ENCODE measurements around the gene WDR70. TPM values are rescaled to one million over a fixed set of nuclear protein-coding genes. Genes with fewer than 3 reads are reported as not detected.

The WDR70 gene
- total RNA-seq, 4 donors from 2014 or later: 24.7 to 200 (median 29.9) TPM

DNA sequence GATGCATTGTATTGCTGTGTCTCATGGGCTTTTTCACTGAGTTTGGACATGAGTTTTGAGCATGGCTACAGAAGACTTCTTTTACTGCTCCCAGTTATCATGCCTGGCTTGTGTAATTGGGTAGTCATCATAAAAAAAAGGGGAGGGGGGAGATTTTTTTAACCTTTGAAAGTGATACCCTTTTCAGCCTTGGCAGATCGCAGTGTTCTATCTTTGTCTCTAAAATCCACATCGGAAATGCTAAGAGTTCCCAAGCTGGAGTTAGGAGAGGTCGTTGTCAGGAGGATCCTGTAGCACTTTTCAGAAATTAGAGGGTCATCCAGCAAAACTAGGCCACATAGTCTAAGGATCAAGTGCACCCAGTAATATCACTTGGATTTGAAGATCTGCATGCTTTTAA is 188.4 kb downstream of the WDR70 start:
- H3K4me1 ChIP-seq: peaks cover 0 to 23% (median 3%) of the 10 kb centered on the region in 4 donors
- peak overlapping the region in 3 of 4 donors; percentile 20 to 62 (median 56) for H3K27ac ChIP-seq
- H3K27me3 ChIP-seq: no peaks in the 10 kb centered on the region
- in situ Hi-C loops (cut with MboI; ENCODE audit: low pct_ligation_motif_present in 1 of 4, low pct_unique_long_range_greater_than_20kb in 1 of 4, low sequenced_read_pairs in 3 of 4) (loop anchor here in 1 of 4 donors (25.0 kb wide), 1 partner anchor 155 kb away; no protein-coding TSS in a partner anchor), intact Hi-C loops (cut with DNase I; ENCODE audit: low total_unique reads) (no loop called here)
- H3K36me3 ChIP-seq: peaks cover 0 to 3% (median 0%) of the 10 kb centered on the region in 4 donors
- DNase-seq: no peak
- H3K4me3 ChIP-seq: no peak overlapping the region
- TF ChIP-seq EP300 (IDR thresholded peaks at IDR 0.05; ENCODE audit: low read depth) (no peak), POLR2A (IDR thresholded peaks at IDR 0.05) (no peak), POLR2AphosphoS5 (IDR thresholded peaks at IDR 0.05) (no peak)
- TF ChIP-seq, protein P1, sequence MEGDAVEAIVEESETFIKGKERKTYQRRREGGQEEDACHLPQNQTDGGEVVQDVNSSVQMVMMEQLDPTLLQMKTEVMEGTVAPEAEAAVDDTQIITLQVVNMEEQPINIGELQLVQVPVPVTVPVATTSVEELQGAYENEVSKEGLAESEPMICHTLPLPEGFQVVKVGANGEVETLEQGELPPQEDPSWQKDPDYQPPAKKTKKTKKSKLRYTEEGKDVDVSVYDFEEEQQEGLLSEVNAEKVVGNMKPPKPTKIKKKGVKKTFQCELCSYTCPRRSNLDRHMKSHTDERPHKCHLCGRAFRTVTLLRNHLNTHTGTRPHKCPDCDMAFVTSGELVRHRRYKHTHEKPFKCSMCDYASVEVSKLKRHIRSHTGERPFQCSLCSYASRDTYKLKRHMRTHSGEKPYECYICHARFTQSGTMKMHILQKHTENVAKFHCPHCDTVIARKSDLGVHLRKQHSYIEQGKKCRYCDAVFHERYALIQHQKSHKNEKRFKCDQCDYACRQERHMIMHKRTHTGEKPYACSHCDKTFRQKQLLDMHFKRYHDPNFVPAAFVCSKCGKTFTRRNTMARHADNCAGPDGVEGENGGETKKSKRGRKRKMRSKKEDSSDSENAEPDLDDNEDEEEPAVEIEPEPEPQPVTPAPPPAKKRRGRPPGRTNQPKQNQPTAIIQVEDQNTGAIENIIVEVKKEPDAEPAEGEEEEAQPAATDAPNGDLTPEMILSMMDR (IDR thresholded peaks at IDR 0.05): no peak
- WGBS, 2 donors (ENCODE audit: low coverage in 1 of 2): 78 to 84% methylated on average over 3 of the region's 3 CpGs
- H3K9me3 ChIP-seq: no peaks in the 10 kb centered on the region

DNA sequence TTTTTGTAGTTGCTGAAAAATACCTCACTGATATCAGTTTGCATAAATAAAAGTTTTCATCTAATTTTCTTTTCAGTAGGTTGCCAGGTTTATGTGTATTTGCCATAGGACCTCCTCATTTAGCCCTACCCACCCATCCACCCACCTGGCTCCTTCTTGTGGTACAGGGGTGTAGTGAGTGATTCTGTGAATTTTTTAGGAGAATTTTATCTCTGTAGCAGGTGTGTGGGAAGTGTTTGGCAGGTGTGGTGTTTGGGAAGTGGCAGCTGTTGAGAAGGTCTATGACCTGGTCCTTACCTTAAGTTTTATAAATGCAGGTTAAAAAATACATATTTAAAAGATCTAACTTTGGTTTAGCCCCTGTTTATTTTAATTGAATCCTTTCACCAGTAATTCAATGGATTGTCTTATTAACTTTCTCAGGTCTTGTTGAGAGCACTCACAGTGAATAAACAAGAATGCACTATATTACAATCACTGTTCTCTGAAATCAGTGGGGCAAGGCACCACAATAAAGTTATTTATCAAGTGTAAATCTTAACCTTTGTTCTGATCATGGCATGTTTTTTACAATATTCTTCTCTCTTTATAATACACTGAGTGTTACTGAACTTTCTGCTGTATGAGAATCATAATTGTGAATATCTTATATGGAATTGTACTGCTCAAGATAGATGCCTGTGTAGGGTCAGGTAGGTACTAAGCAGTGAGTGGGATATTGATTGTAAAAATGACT is 189.1 kb downstream of the WDR70 start:
- H3K9me3 ChIP-seq: no peaks in the 10 kb centered on the region
- intact Hi-C loops (cut with DNase I; ENCODE audit: low total_unique reads) (no loop called here), in situ Hi-C loops (cut with MboI; ENCODE audit: low pct_ligation_motif_present in 1 of 4, low pct_unique_long_range_greater_than_20kb in 1 of 4, low sequenced_read_pairs in 3 of 4) (loop anchor here in 1 of 4 donors (25.0 kb wide), 1 partner anchor 156 kb away; no protein-coding TSS in a partner anchor)
- peak overlapping the region; percentile 19 to 62 (median 38) for H3K27ac ChIP-seq
- H3K36me3 ChIP-seq: peaks cover 0 to 3% (median 0%) of the 10 kb centered on the region in 4 donors
- H3K4me3 ChIP-seq: no peak overlapping the region
- TF ChIP-seq EP300 (IDR thresholded peaks at IDR 0.05; ENCODE audit: low read depth) (no peak), POLR2A (IDR thresholded peaks at IDR 0.05) (no peak), POLR2AphosphoS5 (IDR thresholded peaks at IDR 0.05) (no peak)
- TF ChIP-seq, protein P1 (IDR thresholded peaks at IDR 0.05): no peak
- no peak for DNase-seq
- H3K27me3 ChIP-seq: no peaks in the 10 kb centered on the region
- H3K4me1 ChIP-seq: peaks cover 0 to 23% (median 3%) of the 10 kb centered on the region in 4 donors

DNA sequence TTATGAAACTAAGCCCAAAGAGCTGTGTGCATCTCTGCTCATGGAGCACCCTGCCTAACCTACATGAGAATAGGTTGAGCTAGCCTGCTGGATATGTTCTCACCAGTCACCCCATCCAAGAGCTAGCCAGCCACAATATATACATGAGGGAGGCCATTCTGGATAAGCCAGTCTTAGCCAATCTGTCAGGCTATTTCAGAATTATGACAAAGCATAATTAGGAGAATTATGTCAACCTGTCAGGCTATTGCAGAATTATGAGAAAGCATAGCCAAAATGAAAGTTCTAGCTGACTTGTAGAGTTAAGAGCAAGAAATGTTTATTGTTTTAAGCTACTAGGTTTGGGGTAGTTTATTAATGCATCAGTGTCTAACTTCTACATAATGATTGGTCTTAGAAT is 189.8 kb downstream of the WDR70 start:
- Histone ChIP-seq H3K36me3 (peaks cover 0 to 3% (median 0%) of the 10 kb centered on the region in 4 donors), H3K4me1 (peaks cover 0 to 23% (median 3%) of the 10 kb centered on the region in 4 donors), H3K27ac (peak overlapping the region in 3 of 4 donors; percentile 2 to 48 (median 19)), H3K4me3 (no peak overlapping the region), H3K9me3 (no peaks in the 10 kb centered on the region), H3K27me3 (no peaks in the 10 kb centered on the region)
- intact Hi-C loops (cut with DNase I; ENCODE audit: low total_unique reads): no loop called here
- TF ChIP-seq EP300 (IDR thresholded peaks at IDR 0.05; ENCODE audit: low read depth): no peak
- TF ChIP-seq, protein P1 (IDR thresholded peaks at IDR 0.05): no peak
- no peak for TF ChIP-seq POLR2A (IDR thresholded peaks at IDR 0.05)
- TF ChIP-seq POLR2AphosphoS5 (IDR thresholded peaks at IDR 0.05): no peak
- in situ Hi-C loops (cut with MboI; ENCODE audit: low pct_ligation_motif_present in 1 of 4, low pct_unique_long_range_greater_than_20kb in 1 of 4, low sequenced_read_pairs in 3 of 4): loop anchor here in 1 of 4 donors (25.0 kb wide), 1 partner anchor 157 kb away; no protein-coding TSS in a partner anchor
- DNase-seq: no peak

DNA sequence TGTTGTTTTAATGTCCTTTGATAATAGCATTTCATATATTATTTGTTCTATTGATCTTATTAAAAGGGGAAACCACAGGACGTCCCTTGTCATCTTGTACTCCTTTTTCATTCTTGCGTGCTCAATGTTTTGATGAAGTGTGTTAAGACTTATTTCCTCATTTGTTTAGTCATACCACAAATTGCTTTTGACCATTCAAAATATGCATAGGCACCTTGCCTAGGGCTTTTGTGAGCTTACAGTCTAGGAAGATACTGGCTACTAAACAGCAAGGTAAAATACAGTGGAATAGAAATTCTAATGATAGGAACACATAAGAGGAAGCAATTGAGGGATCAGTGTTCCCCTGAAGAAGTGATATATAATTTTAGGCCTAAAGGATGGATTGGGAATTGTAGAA is 190.3 kb downstream of the WDR70 start:
- in situ Hi-C loops (cut with MboI; ENCODE audit: low pct_ligation_motif_present in 1 of 4, low pct_unique_long_range_greater_than_20kb in 1 of 4, low sequenced_read_pairs in 3 of 4): loop anchor here in 1 of 4 donors (25.0 kb wide), 1 partner anchor 157 kb away; no protein-coding TSS in a partner anchor
- H3K9me3 ChIP-seq: no peaks in the 10 kb centered on the region
- H3K36me3 ChIP-seq: peaks cover 0 to 3% (median 0%) of the 10 kb centered on the region in 4 donors
- peak overlapping the region in 1 of 4 donors; percentile 48 for H3K27ac ChIP-seq
- TF ChIP-seq EP300 (IDR thresholded peaks at IDR 0.05; ENCODE audit: low read depth) (no peak), POLR2AphosphoS5 (IDR thresholded peaks at IDR 0.05) (no peak), POLR2A (IDR thresholded peaks at IDR 0.05) (no peak)
- TF ChIP-seq, protein P1 (IDR thresholded peaks at IDR 0.05): no peak
- DNase-seq: no peak
- no peaks in the 10 kb centered on the region for H3K27me3 ChIP-seq
- intact Hi-C loops (cut with DNase I; ENCODE audit: low total_unique reads): no loop called here
- 52 to 84% methylated on average over 2 of the region's 2 CpGs for WGBS, 2 donors (ENCODE audit: low coverage in 1 of 2)
- peaks cover 0 to 23% (median 3%) of the 10 kb centered on the region in 4 donors for H3K4me1 ChIP-seq
- H3K4me3 ChIP-seq: no peak overlapping the region

Measured in transverse colon (tissue), 4 donors.